ENCODE measurements around the gene NDUFV1.
"Not testable (repeated sequence)": the region's sequence is repeated elsewhere in the genome, so short reads cannot be mapped to it uniquely, and the experiment has no call there.

Gene NDUFV1

DNA sequence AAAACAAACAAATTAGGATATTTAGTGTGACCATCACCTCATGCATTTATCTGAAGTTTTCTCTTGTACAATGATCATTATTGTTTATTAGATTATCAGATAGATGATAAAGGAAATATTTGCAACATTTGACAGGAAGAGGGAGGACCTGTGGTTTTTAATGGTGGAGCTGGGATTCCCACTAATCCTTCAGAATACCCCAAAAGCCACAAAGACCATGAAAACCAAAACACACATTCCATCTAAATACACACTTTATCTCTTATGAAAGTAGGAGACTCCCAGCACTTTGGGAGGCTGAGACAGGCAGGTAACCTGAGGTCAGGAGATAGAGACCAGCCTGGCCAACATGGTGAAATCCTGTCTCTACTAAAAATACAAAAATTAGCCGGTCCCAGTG is 7.6 kb upstream of the NDUFV1 start:
- no peak for DNase-seq (ENCODE audit: low read depth)
- H3K4me3 ChIP-seq (ENCODE audit: low read depth, low read length), result no peak overlapping the region
- TF ChIP-seq, protein P1, sequence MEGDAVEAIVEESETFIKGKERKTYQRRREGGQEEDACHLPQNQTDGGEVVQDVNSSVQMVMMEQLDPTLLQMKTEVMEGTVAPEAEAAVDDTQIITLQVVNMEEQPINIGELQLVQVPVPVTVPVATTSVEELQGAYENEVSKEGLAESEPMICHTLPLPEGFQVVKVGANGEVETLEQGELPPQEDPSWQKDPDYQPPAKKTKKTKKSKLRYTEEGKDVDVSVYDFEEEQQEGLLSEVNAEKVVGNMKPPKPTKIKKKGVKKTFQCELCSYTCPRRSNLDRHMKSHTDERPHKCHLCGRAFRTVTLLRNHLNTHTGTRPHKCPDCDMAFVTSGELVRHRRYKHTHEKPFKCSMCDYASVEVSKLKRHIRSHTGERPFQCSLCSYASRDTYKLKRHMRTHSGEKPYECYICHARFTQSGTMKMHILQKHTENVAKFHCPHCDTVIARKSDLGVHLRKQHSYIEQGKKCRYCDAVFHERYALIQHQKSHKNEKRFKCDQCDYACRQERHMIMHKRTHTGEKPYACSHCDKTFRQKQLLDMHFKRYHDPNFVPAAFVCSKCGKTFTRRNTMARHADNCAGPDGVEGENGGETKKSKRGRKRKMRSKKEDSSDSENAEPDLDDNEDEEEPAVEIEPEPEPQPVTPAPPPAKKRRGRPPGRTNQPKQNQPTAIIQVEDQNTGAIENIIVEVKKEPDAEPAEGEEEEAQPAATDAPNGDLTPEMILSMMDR (IDR thresholded peaks at IDR 0.05; ENCODE audit: low read depth, low read length, missing control alignments), result no peak

DNA sequence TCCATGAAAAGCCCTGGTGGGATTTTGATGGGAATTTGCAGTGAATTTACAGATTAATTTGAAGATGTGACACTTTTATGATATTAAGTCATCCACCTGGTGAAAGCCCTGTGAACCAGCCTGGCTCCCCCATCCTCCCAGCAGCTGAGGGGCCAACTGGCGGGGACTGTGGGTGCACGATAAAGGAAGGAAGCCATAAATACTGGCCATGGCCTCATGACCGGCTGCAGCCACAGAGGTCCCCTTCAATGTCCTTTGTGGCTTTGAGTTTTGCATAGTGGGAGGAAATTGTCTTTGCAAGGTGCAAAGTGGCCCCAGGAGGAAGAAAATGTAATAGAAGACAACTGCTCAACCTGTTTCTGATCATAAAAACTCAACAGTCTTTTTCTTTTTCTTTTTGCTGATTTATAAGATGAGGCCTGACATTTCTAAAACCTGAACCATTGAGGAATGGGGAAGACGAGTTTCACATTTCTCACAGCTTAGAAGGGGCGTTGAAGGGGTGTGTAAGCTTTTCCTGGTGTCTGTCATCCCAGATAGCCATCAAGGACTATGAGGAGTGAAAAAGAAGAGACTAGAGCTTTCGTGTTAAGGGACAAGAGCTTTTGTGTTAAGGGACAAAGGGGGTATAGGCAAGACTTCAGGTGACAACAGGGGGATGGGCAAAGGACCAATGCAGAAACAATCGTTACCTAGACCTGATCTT is 6.3 kb upstream of the NDUFV1 start:
- no peak for DNase-seq (ENCODE audit: low read depth)
- TF ChIP-seq, protein P1 (IDR thresholded peaks at IDR 0.05; ENCODE audit: low read depth, low read length, missing control alignments), result no peak
- H3K4me3 ChIP-seq (ENCODE audit: low read depth, low read length), result peak overlapping the region; percentile 2

DNA sequence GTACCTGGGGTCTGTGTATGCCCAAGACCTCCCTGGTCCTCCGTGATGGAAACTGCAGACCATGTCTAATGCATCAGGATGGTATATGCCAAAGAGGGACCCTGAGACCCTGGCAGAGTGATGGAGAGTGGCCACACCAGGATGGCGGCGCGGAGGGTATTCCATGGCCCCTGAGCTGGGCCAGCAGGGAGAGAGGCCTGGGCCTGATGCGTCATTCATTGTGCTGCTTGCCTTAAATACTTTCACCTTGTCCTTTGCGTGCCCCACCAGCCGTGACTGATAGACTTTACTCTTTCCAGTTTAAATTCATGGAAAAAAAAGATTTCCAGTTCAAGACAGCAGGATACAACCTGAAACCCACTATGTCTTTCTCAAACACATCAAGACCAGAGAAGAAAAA is 5.6 kb upstream of the NDUFV1 start:
- no peak for DNase-seq (ENCODE audit: low read depth)
- H3K4me3 ChIP-seq (ENCODE audit: low read depth, low read length), result peak overlapping the region; percentile 2
- TF ChIP-seq, protein P1 (IDR thresholded peaks at IDR 0.05; ENCODE audit: low read depth, low read length, missing control alignments), result no peak

DNA sequence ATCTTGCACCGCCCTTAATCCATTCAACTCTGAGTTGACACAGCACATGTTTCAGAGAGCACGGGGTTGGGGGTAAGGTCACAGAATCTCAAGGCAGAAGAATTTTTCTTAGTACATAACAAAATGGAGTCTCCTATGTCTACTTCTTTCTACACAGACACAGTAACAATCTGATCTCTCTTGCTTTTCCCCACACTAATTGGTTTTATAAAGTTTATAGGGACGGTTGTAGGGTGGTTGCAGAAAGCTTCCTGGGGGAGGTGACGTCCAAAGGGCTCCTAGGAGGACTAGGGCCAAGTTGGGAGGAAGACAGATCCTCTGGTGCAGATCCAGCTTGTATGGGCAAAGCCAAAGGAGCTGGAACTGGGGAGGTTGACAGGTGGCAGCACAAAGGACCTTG is 2.6 kb upstream of the NDUFV1 start:
- not testable (repeated sequence) for DNase-seq (ENCODE audit: low read depth); H3K4me3 ChIP-seq (ENCODE audit: low read depth, low read length)

DNA sequence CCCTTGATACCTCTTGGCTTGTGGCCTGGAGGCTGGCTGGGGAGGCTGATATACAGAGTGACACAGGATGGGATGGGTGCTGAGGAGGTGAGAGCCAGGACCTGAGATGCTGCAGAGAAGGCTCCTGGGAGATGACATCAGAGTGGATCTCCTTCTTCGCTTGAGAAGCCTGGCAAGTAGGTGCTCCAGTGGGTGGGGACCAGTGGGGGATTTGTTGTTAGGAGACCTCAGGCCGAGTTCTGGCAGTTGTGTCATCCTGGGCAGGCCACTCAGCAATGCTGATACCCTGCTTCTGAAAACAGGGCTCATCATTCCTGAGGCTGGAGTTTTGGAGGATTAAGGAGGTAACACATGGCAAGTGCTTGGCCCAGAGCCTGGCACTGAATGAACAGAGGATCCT is 1.9 kb upstream of the NDUFV1 start:
- TF ChIP-seq, protein P1 (IDR thresholded peaks at IDR 0.05; ENCODE audit: low read depth, low read length, missing control alignments), result no peak
- no peak for DNase-seq (ENCODE audit: low read depth)
- no peak overlapping the region for H3K4me3 ChIP-seq (ENCODE audit: low read depth, low read length)

- no peak overlapping the region for H3K4me3 ChIP-seq (ENCODE audit: low read depth, low read length)
- no peak for DNase-seq (ENCODE audit: low read depth)
- TF ChIP-seq, protein P1 (IDR thresholded peaks at IDR 0.05; ENCODE audit: low read depth, low read length, missing control alignments), result no peak
These were observed 1.3 kb upstream of the NDUFV1 start for GRCh38 chr11:67605231-67606011.

- TF ChIP-seq, protein P1 (IDR thresholded peaks at IDR 0.05; ENCODE audit: low read depth, low read length, missing control alignments), result no peak
- H3K4me3 ChIP-seq (ENCODE audit: low read depth, low read length), result peak overlapping the region; percentile 94
- DNase-seq (ENCODE audit: low read depth), result no peak
These were observed 644 bp upstream of the NDUFV1 start for GRCh38 chr11:67606093-67606491.

Measured in GM12864 (cell line).